EL (cell line): ENCODE measurements around the gene IFNK.
A peak's percentile ranks its signal among the peaks of the same experiment; 100 is the strongest.

Source experiments
- DNase-seq: peaks from one replicate; pipeline ENCODE4 v3.0.0-alpha.2; 2016

IFNK gene

GRCh38 chr9:27539479-27540441 lies 15.7 kb downstream of the IFNK start:
- peak; percentile 48 for DNase-seq

- peak; percentile 31 for DNase-seq
These were observed 16.4 kb downstream of the IFNK start for GRCh38 chr9:27540502-27540901.

GRCh38 chr9:27541740-27542139 lies 17.6 kb downstream of the IFNK start:
- no peak for DNase-seq

- no peak for DNase-seq
These were observed 18.4 kb downstream of the IFNK start for GRCh38 chr9:27542508-27542907.

GRCh38 chr9:27545471-27545870 lies 21.4 kb downstream of the IFNK start:
- no peak for DNase-seq

- peak; percentile 28 for DNase-seq
These were observed 24.1 kb downstream of the IFNK start for GRCh38 chr9:27548055-27548741.

GRCh38 chr9:27549196-27549755 lies 25.2 kb downstream of the IFNK start:
- no peak for DNase-seq

- no peak for DNase-seq
These were observed 30.6 kb downstream of the IFNK start for GRCh38 chr9:27554712-27555111.

GRCh38 chr9:27556470-27556869 lies 32.4 kb downstream of the IFNK start:
- no peak for DNase-seq

- no peak for DNase-seq
These were observed 34.2 kb downstream of the IFNK start for GRCh38 chr9:27558307-27558706.

- no peak for DNase-seq
These were observed 36.4 kb downstream of the IFNK start for GRCh38 chr9:27560457-27560856.

GRCh38 chr9:27561685-27562084 lies 37.6 kb downstream of the IFNK start:
- no peak for DNase-seq

- DNase-seq = no peak
These were observed 39.8 kb downstream of the IFNK start for GRCh38 chr9:27563738-27564430.

GRCh38 chr9:27564670-27565069 lies 40.6 kb downstream of the IFNK start:
- DNase-seq = no peak

- DNase-seq = no peak
These were observed 41.6 kb downstream of the IFNK start for GRCh38 chr9:27565696-27566095.

GRCh38 chr9:27566118-27566517 lies 42.0 kb downstream of the IFNK start:
- no peak for DNase-seq

- DNase-seq = no peak
These were observed 45.3 kb downstream of the IFNK start for GRCh38 chr9:27569406-27569805.

- DNase-seq = no peak
These were observed 46.9 kb downstream of the IFNK start for GRCh38 chr9:27571011-27571410.

- no peak for DNase-seq
These were observed 48.0 kb downstream of the IFNK start for GRCh38 chr9:27572061-27572460.

GRCh38 chr9:27572566-27572917 lies 48.5 kb downstream of the IFNK start:
- peak; percentile 43 for DNase-seq

GRCh38 chr9:27572918-27573633 lies 49.0 kb downstream of the IFNK start, which contains the start of gene C9orf72:
Gene C9orf72 (minus strand): TSS chr9:27573481. CDS start chr9:27567120, 6,361 bp downstream.
- DNase-seq = peak; percentile 79
